Thyroid gland (tissue), 4 donors: ENCODE measurements around the gene RGS1. TPM values are rescaled to one million over a fixed set of nuclear protein-coding genes. Genes with fewer than 3 reads are reported as not detected.

Source experiments
- DNase-seq, 2 donors: peaks; one replicate each; pipeline ENCODE4 v3.0.0-alpha.2; 2019
- H3K27ac ChIP-seq, 3 donors: fragments of 200-600 bp; sonication (generic); 1 replicate in 2 of 3; 2 replicates in 1 of 3; pipeline ENCODE4 v1.5.1; 2016 to 2019; ENCODE audit warnings: mild to moderate bottlenecking in 1 of 3, moderate library complexity in 1 of 3
- H3K27me3 ChIP-seq: fragments of 200-600 bp; sonication (generic); one replicate; pipeline ENCODE4 v1.5.1; 2019
- H3K36me3 ChIP-seq, 2 donors: fragments of 200-600 bp; sonication (generic); one replicate each; pipeline ENCODE4 v1.5.1; 2016 to 2019
- H3K4me1 ChIP-seq, 2 donors: fragments of 200-600 bp; sonication (generic); one replicate each; pipeline ENCODE4 v1.5.1; 2017 to 2019
- H3K4me3 ChIP-seq, 3 donors: fragments of 200-600 bp; sonication (generic); replicated peaks in 1 of 3; 1 replicate in 2 of 3; 2 replicates in 1 of 3; pipeline ENCODE4 v1.5.1; 2016; ENCODE audit warnings: mild to moderate bottlenecking in 1 of 3
- H3K9me3 ChIP-seq: fragments of 200-600 bp; sonication (generic); one replicate; pipeline ENCODE4 v1.5.1; 2017
- CTCF ChIP-seq, 6 experiments: fragments of 200-600 bp in 3 of 6; fragments of 450-650 bp in 3 of 6; sonication (generic) in 3 of 6; IDR thresholded peaks; one replicate each; pipeline ENCODE4 v1.5.1; 2016 to 2019; ENCODE audit warnings: antibody characterized with exemption in 6 of 6, mild to moderate bottlenecking in 2 of 6, inconsistent platforms in 1 of 6, moderate library complexity in 1 of 6
- POLR2A ChIP-seq, 2 donors: fragments of 450-650 bp; IDR thresholded peaks; one replicate each; pipeline ENCODE4 v1.6.1; 2017; ENCODE audit warnings: antibody characterized with exemption in 2 of 2, mild to moderate bottlenecking in 2 of 2, moderate library complexity in 1 of 2
- WGBS, 2 donors: methylation state at CpG; one replicate each; pipeline ENCODE4 v1.1.5; 2017; 5-methylcytosine and 5-hydroxymethylcytosine counted together
- intact Hi-C: fragments of 100-400 bp; cut with DNase I; formaldehyde crosslinking; loops from one replicate; pipeline ENCODE4 v1.15.1; 2023
- total RNA-seq, 4 donors: library from RNA; depleted of rRNA; stranded (reverse); fragments of >200 nt; gene quantifications; one replicate each; pipeline ENCODE4 v1.2.3, GENCODE V29; 2016

The RGS1 gene
- total RNA-seq, 4 donors from 2014 or later: 19.7 to 32.6 (median 23.0) TPM

GRCh38 chr1:192615055-192615454 is 39.5 kb downstream of the RGS1 start:
- Histone ChIP-seq H3K27me3 (no peaks in the 10 kb centered on the region), H3K4me3 (no peak overlapping the region), H3K9me3 (no peaks in the 10 kb centered on the region), H3K27ac (no peak overlapping the region), H3K4me1 (no peaks in the 10 kb centered on the region), H3K36me3 (no peaks in the 10 kb centered on the region)
- no peak for DNase-seq
- 98% methylated on average over 1 of the region's 1 CpG for WGBS, 2 donors
- intact Hi-C loops: no loop called here
- TF ChIP-seq POLR2A (IDR thresholded peaks at IDR 0.05) (no peak), CTCF (IDR thresholded peaks at IDR 0.05) (no peak)

- Histone ChIP-seq H3K4me3 (no peak overlapping the region), H3K9me3 (no peaks in the 10 kb centered on the region), H3K4me1 (no peaks in the 10 kb centered on the region), H3K27ac (no peak overlapping the region), H3K27me3 (no peaks in the 10 kb centered on the region), H3K36me3 (no peaks in the 10 kb centered on the region)
- DNase-seq: no peak
- TF ChIP-seq POLR2A (IDR thresholded peaks at IDR 0.05): no peak
- TF ChIP-seq CTCF (IDR thresholded peaks at IDR 0.05): no peak
- intact Hi-C loops: no loop called here
These were observed 44.6 kb downstream of the RGS1 start for GRCh38 chr1:192620071-192620635.

GRCh38 chr1:192626366-192627179 is 51.0 kb downstream of the RGS1 start:
- Histone ChIP-seq H3K9me3 (no peaks in the 10 kb centered on the region), H3K27ac (no peak overlapping the region), H3K36me3 (no peaks in the 10 kb centered on the region), H3K4me3 (no peak overlapping the region), H3K4me1 (no peaks in the 10 kb centered on the region), H3K27me3 (no peaks in the 10 kb centered on the region)
- intact Hi-C loops: no loop called here
- 65 to 67% methylated on average over 3 of the region's 3 CpGs for WGBS, 2 donors
- DNase-seq: no peak
- no peak for TF ChIP-seq POLR2A (IDR thresholded peaks at IDR 0.05)
- TF ChIP-seq CTCF (IDR thresholded peaks at IDR 0.05): no peak

GRCh38 chr1:192627901-192628300 is 52.3 kb downstream of the RGS1 start:
- WGBS, 2 donors: 93 to 96% methylated on average over 5 of the region's 5 CpGs
- Histone ChIP-seq H3K36me3 (no peaks in the 10 kb centered on the region), H3K4me1 (no peaks in the 10 kb centered on the region), H3K4me3 (no peak overlapping the region), H3K9me3 (no peaks in the 10 kb centered on the region), H3K27me3 (no peaks in the 10 kb centered on the region), H3K27ac (no peak overlapping the region)
- no peak for DNase-seq
- intact Hi-C loops: no loop called here
- TF ChIP-seq CTCF (IDR thresholded peaks at IDR 0.05) (no peak), POLR2A (IDR thresholded peaks at IDR 0.05) (no peak)

- Histone ChIP-seq H3K27me3 (no peaks in the 10 kb centered on the region), H3K9me3 (no peaks in the 10 kb centered on the region), H3K36me3 (no peaks in the 10 kb centered on the region), H3K4me1 (no peaks in the 10 kb centered on the region), H3K4me3 (no peak overlapping the region), H3K27ac (no peak overlapping the region)
- DNase-seq: no peak
- TF ChIP-seq POLR2A (IDR thresholded peaks at IDR 0.05) (no peak), CTCF (IDR thresholded peaks at IDR 0.05) (no peak)
- intact Hi-C loops: no loop called here
- WGBS, 2 donors: 85% methylated on average over 1 of the region's 1 CpG
These were observed 53.0 kb downstream of the RGS1 start for GRCh38 chr1:192628396-192629057.
